Keratinocyte (primary cell): ENCODE measurements around the gene WDR27.

Source experiments
- CTCF ChIP-seq, 3 experiments: IDR thresholded peaks in 1 of 3; conservative IDR thresholded peaks in 1 of 3; optimal IDR thresholded peaks in 1 of 3; 2 replicates in 2 of 3; 3 replicates in 1 of 3; pipeline versions ENCODE3 to v1.5.1; 2011; ENCODE audit warnings: low read length in 3 of 3, mild to moderate bottlenecking in 3 of 3, moderate library complexity in 2 of 3, control low read depth in 1 of 3, inconsistent platforms in 1 of 3; ENCODE audit not compliant: insufficient read depth in 2 of 3; ENCODE audit errors: extremely low read depth in 1 of 3
- EZH2 ChIP-seq: IDR thresholded peaks from one replicate; pipeline ENCODE4 v1.6.1; 2012; ENCODE audit warnings: inconsistent platforms, mild to moderate bottlenecking, low read length, moderate library complexity

DNA sequence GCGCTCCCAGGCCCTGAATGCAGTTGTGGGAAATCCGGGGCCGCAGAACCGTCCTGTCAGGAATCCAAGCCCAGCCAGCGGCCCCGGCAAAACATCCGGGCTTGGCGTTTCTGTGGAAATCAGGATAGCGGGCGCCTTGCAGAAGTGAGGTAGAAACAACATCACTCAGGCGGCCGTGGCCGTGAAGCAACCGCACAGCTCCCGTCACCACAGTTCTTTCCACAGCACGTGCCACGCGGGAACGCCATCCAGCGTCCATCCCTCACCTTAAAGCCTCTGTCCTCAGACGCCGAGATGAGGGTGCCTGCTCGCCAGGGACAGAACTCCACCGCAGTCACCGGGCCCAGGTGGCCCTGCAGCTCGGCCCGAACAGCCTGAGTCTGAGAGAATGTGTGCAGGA lies 34.1 kb downstream of the WDR27 start:
- TF ChIP-seq EZH2: no peak
- no peak for TF ChIP-seq CTCF (optimal IDR thresholded peaks at IDR 0.05 in 1 of 3, IDR thresholded peaks at IDR 0.05 in 1 of 3, conservative IDR thresholded peaks at IDR 0.05 in 1 of 3; ENCODE audit: extremely low read depth in 1 of 3, insufficient read depth in 2 of 3, low read length in 3 of 3)
